ENCODE results near the gene GRIK1. TPM values are rescaled to one million over a fixed set of nuclear protein-coding genes. Genes with fewer than 3 reads are reported as not detected.

Gene GRIK1
- polyA plus RNA-seq, 3 donors = not detected

- no peaks in the 10 kb centered on the region for H3K36me3 ChIP-seq (replicated peaks in 1 of 2; ENCODE audit: control insufficient read depth in 1 of 2, insufficient read depth in 2 of 2, low read length in 2 of 2)
- Mint-ChIP-seq H3K27me3 (ENCODE audit: low read depth in 3 of 3) (peaks cover 0 to 6% (median 5%) of the 10 kb centered on the region in 3 donors), H3K4me1 (peaks cover 2% of the 10 kb centered on the region), H3K27ac (no peak overlapping the region), H3K9me3 (peaks cover 0 to 2% (median 0%) of the 10 kb centered on the region in 7 donors), H3K36me3 (no peaks in the 10 kb centered on the region), H3K4me3 (no peak overlapping the region)
- H3K9ac ChIP-seq (ENCODE audit: insufficient read depth, low read length, poor library complexity, severe bottlenecking) = no peak overlapping the region
- H2AFZ ChIP-seq (ENCODE audit: insufficient read depth, low read depth, low read length, poor library complexity, severe bottlenecking) = no peak overlapping the region
- no peak for DNase-seq
- WGBS (ENCODE audit: insufficient coverage) = 60% methylated on average over 1 of the region's 1 CpG
- H3K4me3 ChIP-seq (replicated peaks in 1 of 3; ENCODE audit: low read depth in 2 of 3, low read length in 3 of 3) = no peak overlapping the region
- intact Hi-C loops (cut with micrococcal nuclease) = no loop called here
- H3K4me2 ChIP-seq (replicated peaks; ENCODE audit: extremely low read depth, low read length, poor library complexity, severe bottlenecking) = no peak overlapping the region
- no peak for TF ChIP-seq CTCF (IDR thresholded peaks at IDR 0.05)
- H3K79me2 ChIP-seq (ENCODE audit: insufficient read depth, low read length) = no peaks in the 10 kb centered on the region
- no peaks in the 10 kb centered on the region for H3K4me1 ChIP-seq (ENCODE audit: control insufficient read depth in 1 of 2, insufficient read depth in 2 of 2, low read length in 2 of 2)
- no peak overlapping the region for H3K27ac ChIP-seq (ENCODE audit: low read depth in 1 of 2, low read length in 2 of 2)
- H3K27me3 ChIP-seq (ENCODE audit: control insufficient read depth in 2 of 2, insufficient read depth in 2 of 2, low read length in 2 of 2) = no peaks in the 10 kb centered on the region
- H3K9me3 ChIP-seq (replicated peaks in 1 of 2; ENCODE audit: control insufficient read depth in 1 of 2, insufficient read depth in 1 of 2, low read length in 2 of 2) = no peaks in the 10 kb centered on the region
- no peaks in the 10 kb centered on the region for H4K20me1 ChIP-seq (ENCODE audit: insufficient read depth, low read length)
Observed at GRCh38 chr21:29805105-29805504, 134.7 kb downstream of the GRIK1 start.

DNA sequence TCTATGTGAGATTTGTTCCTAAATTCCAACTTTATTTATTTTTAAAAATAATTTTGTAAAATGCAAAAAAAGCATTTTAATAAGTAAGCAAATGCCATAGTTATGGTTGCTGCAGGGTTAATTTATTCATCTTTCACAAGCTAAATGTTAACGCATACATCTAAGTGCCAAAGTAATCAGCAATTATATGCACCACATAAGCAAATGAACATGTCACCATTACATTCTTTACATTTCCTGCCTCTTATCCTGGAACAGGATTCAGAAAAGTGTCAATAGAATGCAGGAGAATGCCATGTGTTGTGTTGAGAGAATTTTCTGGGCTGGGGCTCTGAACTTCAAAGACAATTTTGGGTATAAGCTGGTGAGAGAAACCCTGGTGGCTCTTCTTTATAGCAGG lies 136.6 kb downstream of the GRIK1 start:
- no peak overlapping the region for H3K27ac Mint-ChIP-seq
- intact Hi-C loops (cut with micrococcal nuclease) = no loop called here
- no peak overlapping the region for H3K4me3 Mint-ChIP-seq
- H3K9me3 Mint-ChIP-seq = peaks cover 0 to 2% (median 0%) of the 10 kb centered on the region in 7 donors
- Histone ChIP-seq H3K27me3 (ENCODE audit: control insufficient read depth in 2 of 2, insufficient read depth in 2 of 2, low read length in 2 of 2) (no peaks in the 10 kb centered on the region), H3K27ac (ENCODE audit: low read depth in 1 of 2, low read length in 2 of 2) (no peak overlapping the region), H3K36me3 (replicated peaks in 1 of 2; ENCODE audit: control insufficient read depth in 1 of 2, insufficient read depth in 2 of 2, low read length in 2 of 2) (no peaks in the 10 kb centered on the region), H4K20me1 (ENCODE audit: insufficient read depth, low read length) (no peaks in the 10 kb centered on the region), H3K4me3 (replicated peaks in 1 of 3; ENCODE audit: low read depth in 2 of 3, low read length in 3 of 3) (no peak overlapping the region), H3K9ac (ENCODE audit: insufficient read depth, low read length, poor library complexity, severe bottlenecking) (no peak overlapping the region), H3K4me1 (ENCODE audit: control insufficient read depth in 1 of 2, insufficient read depth in 2 of 2, low read length in 2 of 2) (no peaks in the 10 kb centered on the region), H2AFZ (ENCODE audit: insufficient read depth, low read depth, low read length, poor library complexity, severe bottlenecking) (no peak overlapping the region), H3K4me2 (replicated peaks; ENCODE audit: extremely low read depth, low read length, poor library complexity, severe bottlenecking) (no peak overlapping the region), H3K9me3 (replicated peaks in 1 of 2; ENCODE audit: control insufficient read depth in 1 of 2, insufficient read depth in 1 of 2, low read length in 2 of 2) (no peaks in the 10 kb centered on the region), H3K79me2 (ENCODE audit: insufficient read depth, low read length) (no peaks in the 10 kb centered on the region)
- TF ChIP-seq CTCF (IDR thresholded peaks at IDR 0.05) = no peak
- peaks cover 4% of the 10 kb centered on the region for H3K4me1 Mint-ChIP-seq
- no CpG with 5 or more reads among the region's 1 CpG for WGBS (ENCODE audit: insufficient coverage)
- no peaks in the 10 kb centered on the region for H3K36me3 Mint-ChIP-seq
- no peak for DNase-seq
- H3K27me3 Mint-ChIP-seq (ENCODE audit: low read depth in 3 of 3) = peaks cover 0 to 6% (median 5%) of the 10 kb centered on the region in 3 donors
